ENCODE data around the gene ADM.

The ADM gene

GRCh38 chr11:10291801-10292638, 12.9 kb upstream of the ADM start:
- no peak for DNase-seq

GRCh38 chr11:10293423-10294289, 11.2 kb upstream of the ADM start, which contains the start of gene SBF2:
Gene SBF2, minus strand, starts transcription at chr11:10294219. Its CDS starts 150 bp downstream, at chr11:10294069.
- peak; percentile 72 for DNase-seq

- DNase-seq = no peak
Observed at GRCh38 chr11:10294290-10294953, 10.5 kb upstream of the ADM start.

- DNase-seq = no peak
Observed at GRCh38 chr11:10295064-10295901, 9.6 kb upstream of the ADM start.

- peak; percentile 70 for DNase-seq
Observed at GRCh38 chr11:10298342-10298741, 6.5 kb upstream of the ADM start.

- no peak for DNase-seq
Observed at GRCh38 chr11:10301656-10302358, 3.1 kb upstream of the ADM start.

- DNase-seq = no peak
Observed at GRCh38 chr11:10302359-10302743, 2.5 kb upstream of the ADM start.

GRCh38 chr11:10302744-10303557, 1.9 kb upstream of the ADM start:
- DNase-seq = peak; percentile 68

- no peak for DNase-seq
Observed at GRCh38 chr11:10303558-10304363, 1.1 kb upstream of the ADM start.

- no peak for DNase-seq
Observed at GRCh38 chr11:10305262-10305963, 540 bp downstream of the ADM start.

GRCh38 chr11:10305964-10306918, 1.4 kb downstream of the ADM start:
- DNase-seq = no peak

GRCh38 chr11:10307022-10307399, 2.1 kb downstream of the ADM start:
- DNase-seq = peak; percentile 40

- DNase-seq = peak; percentile 77
Observed at GRCh38 chr11:10307400-10308200, 2.7 kb downstream of the ADM start.

- no peak for DNase-seq
Observed at GRCh38 chr11:10308201-10308954, 3.5 kb downstream of the ADM start.

GRCh38 chr11:10309163-10310093, 4.6 kb downstream of the ADM start:
- no peak for DNase-seq

Data from CD4-positive, alpha-beta T cell treated with Interleukin-4 for 4 hours (primary cell).